H7 (cell line): ENCODE measurements around the gene ACSL3. TPM values are rescaled to one million over a fixed set of nuclear protein-coding genes. Genes with fewer than 3 reads are reported as not detected.
"Not testable (repeated sequence)": the region's sequence is repeated elsewhere in the genome, so short reads cannot be mapped to it uniquely, and the experiment has no call there.

ENCODE experiments used
- DNase-seq: peaks from one replicate; pipeline ENCODE4 v3.0.0; 2012
- H3K27me3 ChIP-seq: 2 replicates; pipeline ENCODE4 v1.6.0; 2011; ENCODE audit warnings: mild to moderate bottlenecking, low read length; ENCODE audit not compliant: control insufficient read depth, insufficient read depth
- H3K36me3 ChIP-seq: replicated peaks from 2 replicates; pipeline ENCODE4 v1.5.1; 2011; ENCODE audit warnings: low read length; ENCODE audit not compliant: control insufficient read depth, insufficient read depth
- H3K4me3 ChIP-seq: 2 replicates; pipeline ENCODE4 v1.5.1; 2011; ENCODE audit warnings: low read depth, mild to moderate bottlenecking, control low read depth, low read length, moderate library complexity; ENCODE audit not compliant: insufficient read depth
- total RNA-seq: library from RNA; depleted of rRNA; stranded (reverse); fragments of >200 nt; shearing (Covaris generic); gene quantifications from 2 replicates; pipeline ENCODE4 v1.2.3, GENCODE V29; 2014

The ACSL3 gene
- total RNA-seq, 1 experiment from 2014 or later = 83.5 TPM

- no peak for DNase-seq
- H3K36me3 ChIP-seq = no peaks in the 10 kb centered on the region
- no peaks in the 10 kb centered on the region for H3K27me3 ChIP-seq
- no peak overlapping the region for H3K4me3 ChIP-seq
Measured at GRCh38 chr2:222842491-222843174, 18.2 kb upstream of the ACSL3 start.

GRCh38 chr2:222844323-222844722 lies 16.5 kb upstream of the ACSL3 start:
- Histone ChIP-seq H3K4me3 (no peak overlapping the region), H3K27me3 (no peaks in the 10 kb centered on the region), H3K36me3 (no peaks in the 10 kb centered on the region)
- no peak for DNase-seq

DNA sequence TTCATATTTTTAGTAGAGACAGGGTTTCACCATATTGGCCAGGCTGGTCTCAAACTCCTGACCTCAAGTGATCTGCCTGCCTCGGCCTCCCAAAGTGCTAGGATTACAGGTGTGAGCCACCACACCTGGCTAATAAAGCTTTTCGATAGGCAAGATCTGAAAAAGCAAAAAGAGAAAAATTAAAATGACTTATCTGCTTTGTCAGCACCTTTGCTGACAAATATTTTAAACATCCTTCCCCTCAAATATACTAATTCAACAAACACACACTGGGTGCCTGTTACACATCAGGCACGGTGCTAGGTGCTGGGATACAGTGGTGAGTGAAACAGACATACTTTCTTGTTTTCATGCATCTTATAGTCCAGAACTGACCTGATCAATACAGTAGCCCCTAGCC lies 15.5 kb upstream of the ACSL3 start:
- H3K27me3 ChIP-seq, H3K4me3 ChIP-seq, DNase-seq, H3K36me3 ChIP-seq: not testable (repeated sequence)

DNA sequence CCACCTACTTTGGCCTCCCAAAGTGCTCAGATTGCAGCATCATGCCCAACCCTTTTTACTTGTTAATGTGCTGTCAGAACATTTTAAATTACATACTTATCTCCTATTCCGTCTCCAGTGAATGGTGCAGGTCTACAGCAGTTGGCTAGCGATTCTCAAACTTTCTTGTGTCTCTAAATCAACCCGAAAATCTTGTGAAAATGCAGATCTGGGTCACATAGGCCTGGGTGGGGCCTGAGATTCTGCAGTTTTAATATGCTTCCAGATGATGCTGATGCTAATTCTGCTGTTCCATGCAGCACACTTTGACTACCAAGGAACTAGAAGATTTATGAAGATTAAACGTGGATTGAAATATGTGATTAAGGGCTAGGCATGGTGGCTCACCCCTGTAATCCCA lies 14.8 kb upstream of the ACSL3 start:
- no peak for DNase-seq
- Histone ChIP-seq H3K27me3 (no peaks in the 10 kb centered on the region), H3K36me3 (no peaks in the 10 kb centered on the region), H3K4me3 (no peak overlapping the region)

DNA sequence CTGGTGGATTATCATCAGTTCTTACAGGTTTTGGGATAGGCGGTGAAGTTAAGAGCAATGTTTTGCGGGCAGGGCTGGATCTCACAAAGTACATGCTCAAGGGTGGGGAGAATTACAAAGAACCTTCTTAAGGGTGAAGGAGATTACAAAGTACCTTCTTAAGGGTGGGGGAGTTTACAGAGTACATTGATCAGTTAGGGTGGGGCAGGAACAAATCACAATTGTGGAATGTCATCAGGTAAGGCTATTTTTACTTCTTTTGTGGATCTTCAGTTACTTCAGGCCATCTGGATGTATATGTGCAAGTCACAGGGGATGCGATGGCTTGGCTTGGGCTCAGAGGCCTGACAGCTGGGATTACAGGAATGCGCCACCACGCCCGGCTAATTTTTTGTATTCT lies 12.8 kb upstream of the ACSL3 start:
- not testable (repeated sequence) for DNase-seq, H3K27me3 ChIP-seq, H3K4me3 ChIP-seq, H3K36me3 ChIP-seq

- no peak for DNase-seq
- no peaks in the 10 kb centered on the region for H3K36me3 ChIP-seq
- no peak overlapping the region for H3K4me3 ChIP-seq
- no peaks in the 10 kb centered on the region for H3K27me3 ChIP-seq
Measured at GRCh38 chr2:222848862-222849261, 12.0 kb upstream of the ACSL3 start.

DNA sequence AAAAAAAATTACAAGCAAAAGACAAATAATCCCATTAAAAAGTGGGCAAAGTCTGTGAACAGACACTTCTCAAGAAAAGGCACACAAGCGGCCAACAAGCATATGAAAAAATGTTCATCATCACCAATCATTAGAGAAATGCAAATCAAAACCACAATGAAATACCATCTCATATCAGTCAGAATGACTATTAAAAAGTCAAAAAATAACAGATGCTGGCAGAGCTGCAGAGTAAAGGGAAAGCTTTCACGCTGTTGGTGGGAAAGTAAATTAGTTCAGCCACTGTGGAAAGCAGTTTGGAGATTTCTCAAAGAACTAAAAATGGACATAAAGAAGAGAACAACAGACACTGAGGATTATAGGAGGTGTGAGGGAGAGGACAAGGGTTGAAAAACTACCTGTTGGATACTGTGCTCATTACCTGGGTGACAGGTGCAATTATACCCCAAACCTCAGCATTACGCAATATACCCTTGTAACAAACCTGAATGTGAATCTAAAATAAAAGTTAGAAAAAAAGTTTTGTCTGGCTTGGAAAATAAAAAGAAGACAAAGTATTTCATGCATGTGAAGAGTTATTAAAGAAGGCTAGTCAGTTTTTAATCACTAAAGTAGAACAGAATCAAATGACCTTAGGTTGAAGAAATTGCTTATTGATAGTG lies 8.7 kb upstream of the ACSL3 start:
- H3K36me3 ChIP-seq = no peaks in the 10 kb centered on the region
- DNase-seq = no peak
- H3K27me3 ChIP-seq = no peaks in the 10 kb centered on the region
- no peak overlapping the region for H3K4me3 ChIP-seq

DNA sequence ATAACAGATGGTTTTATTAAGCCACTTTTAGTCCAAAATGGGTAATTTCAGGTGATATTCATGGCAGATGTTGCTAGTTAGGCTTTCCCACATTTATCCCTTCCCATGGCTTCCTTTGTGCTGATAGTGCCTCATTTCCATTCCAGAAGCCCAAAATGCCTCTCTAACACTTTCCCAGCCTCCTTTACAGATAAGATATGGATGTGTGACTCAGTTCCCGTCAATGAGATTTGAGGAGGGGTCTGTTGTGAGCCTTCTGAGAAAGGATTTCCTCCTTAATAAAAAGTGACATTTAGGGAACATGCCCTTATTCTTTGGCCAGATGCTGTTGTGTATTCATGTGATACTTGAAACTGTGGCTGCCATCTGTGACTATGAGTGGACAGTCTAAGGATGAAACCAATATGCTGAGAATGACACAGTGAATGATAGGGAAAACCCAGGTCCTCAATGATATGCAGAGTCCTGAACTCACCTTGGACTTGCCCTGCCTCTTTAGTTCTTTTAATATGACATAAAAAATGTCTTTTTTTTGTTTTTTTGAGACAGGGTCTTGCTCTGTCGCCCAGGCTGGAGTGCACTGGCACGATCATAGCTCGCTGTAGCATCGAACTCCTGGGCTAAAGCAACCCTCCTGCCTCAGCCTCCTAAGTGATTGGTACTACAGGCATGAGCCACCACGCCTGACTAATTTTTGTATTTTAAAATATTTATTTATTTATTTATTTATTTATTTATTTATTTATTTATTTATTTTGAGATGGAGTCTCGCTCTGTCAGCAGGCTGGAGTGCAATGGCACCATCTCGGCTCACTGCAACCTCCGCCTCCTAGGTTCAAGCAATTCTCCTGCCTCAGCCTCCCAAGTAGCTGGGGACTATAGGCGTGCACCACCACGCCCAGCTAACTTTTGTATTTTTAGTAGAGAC lies 5.8 kb upstream of the ACSL3 start:
- no peaks in the 10 kb centered on the region for H3K36me3 ChIP-seq
- no peak for DNase-seq
- H3K27me3 ChIP-seq = no peaks in the 10 kb centered on the region
- no peak overlapping the region for H3K4me3 ChIP-seq

- H3K36me3 ChIP-seq = no peaks in the 10 kb centered on the region
- H3K4me3 ChIP-seq = peak overlapping the region; percentile 14; the same call in 1 of the 2 replicates
- DNase-seq = peak; percentile 32
- H3K27me3 ChIP-seq = no peaks in the 10 kb centered on the region
Measured at GRCh38 chr2:222859786-222860612, 837 bp upstream of the ACSL3 start.

- no peak for DNase-seq
- Histone ChIP-seq H3K27me3 (no peaks in the 10 kb centered on the region), H3K36me3 (no peaks in the 10 kb centered on the region), H3K4me3 (peak overlapping the region; percentile 89)
Measured at GRCh38 chr2:222861411-222862105, 722 bp downstream of the ACSL3 start.

DNA sequence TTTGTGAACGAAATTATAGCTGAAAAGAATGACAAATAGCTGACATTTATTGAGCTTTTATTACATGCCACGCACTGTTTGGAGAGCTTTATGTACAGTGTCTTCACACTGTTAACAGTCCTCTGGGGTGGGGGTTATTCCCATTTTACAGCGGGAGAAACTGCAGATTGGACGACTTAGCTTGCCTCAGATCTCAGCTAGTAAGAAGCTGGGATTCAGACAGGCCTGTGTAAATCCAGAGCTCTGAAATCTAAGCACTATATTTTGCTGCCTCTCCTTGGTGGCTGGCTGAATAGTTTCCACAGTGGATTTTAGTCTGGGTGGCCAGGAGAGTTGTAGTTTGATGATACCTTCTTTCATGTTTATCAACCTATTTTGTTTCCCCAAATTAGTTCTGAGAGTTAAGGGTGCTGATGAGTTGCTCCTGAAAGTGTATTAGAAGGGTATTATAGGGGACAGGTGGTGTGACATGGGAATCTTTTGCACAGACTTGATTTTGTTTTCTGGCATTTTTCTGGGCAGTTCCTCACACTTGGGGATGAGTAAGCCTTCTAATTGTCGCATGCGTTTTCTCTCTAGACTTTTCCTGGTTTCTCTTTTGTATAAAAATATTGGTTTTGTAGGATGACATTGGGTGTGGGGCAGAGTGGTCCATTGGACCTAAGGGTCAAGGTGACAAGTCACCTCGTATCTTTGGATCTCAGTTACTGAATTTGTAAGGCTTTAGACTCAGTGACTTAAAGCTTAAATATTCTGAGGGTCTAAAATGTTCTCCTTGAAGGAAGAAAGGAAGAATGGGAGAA lies 1.5 kb downstream of the ACSL3 start:
- no peak for DNase-seq
- no peaks in the 10 kb centered on the region for H3K27me3 ChIP-seq
- no peaks in the 10 kb centered on the region for H3K36me3 ChIP-seq
- H3K4me3 ChIP-seq = peak overlapping the region; percentile 89

DNA sequence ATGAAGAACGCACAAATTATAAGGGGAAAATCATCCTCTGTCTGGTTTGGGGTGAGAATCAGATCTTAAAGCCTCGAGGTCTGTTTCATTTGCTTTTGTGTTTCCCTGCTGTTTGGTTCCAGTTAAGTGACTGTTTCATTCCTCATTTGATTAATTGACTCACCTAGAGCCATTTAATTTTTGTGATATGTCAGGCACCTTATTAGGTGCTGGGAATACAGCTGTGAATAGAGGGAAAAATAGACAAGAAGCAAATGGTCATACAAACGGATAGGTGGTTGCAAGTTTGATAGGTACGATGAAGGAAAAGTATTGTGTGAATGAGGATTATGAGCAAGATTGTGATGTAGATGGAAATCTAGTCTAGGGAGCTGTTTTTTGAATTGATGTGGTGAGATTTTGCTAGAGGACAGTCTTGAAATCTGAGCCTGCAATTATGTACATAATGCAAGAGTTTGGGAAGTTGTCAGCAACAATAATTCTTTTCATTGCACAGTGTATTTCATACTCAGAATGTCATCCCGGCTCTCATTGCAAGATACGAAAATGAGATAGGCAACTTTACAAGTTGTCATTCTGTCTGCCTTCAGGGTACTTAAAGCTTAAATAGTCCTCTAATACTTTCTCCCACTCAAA lies 2.2 kb downstream of the ACSL3 start:
- Histone ChIP-seq H3K27me3 (no peaks in the 10 kb centered on the region), H3K36me3 (no peaks in the 10 kb centered on the region), H3K4me3 (no peak overlapping the region)
- DNase-seq = no peak

DNA sequence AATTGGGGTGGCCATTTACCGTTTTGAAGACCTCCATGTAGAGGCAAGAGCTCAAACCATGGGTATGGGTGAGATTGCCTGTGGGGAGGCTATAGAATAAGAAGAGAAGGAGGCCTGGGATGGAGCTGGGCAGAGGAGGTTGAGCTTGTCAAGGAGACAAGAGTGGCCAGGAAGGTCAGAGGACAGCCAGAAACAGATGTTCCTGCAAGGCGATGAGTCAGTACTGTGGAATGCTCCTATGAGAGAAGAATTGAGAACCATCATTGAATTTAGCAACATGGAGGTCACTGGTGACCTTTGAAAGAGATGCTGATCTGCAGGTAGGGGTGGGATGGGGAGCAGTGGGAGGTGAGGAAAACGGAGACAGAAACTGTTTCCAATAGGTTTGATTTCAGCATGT lies 3.5 kb downstream of the ACSL3 start:
- Histone ChIP-seq H3K4me3 (no peak overlapping the region), H3K36me3 (no peaks in the 10 kb centered on the region), H3K27me3 (no peaks in the 10 kb centered on the region)
- DNase-seq = peak; percentile 49
